HepG2 (cell line): ENCODE data around the gene SIK3. TPM values are rescaled to one million over a fixed set of nuclear protein-coding genes. Genes with fewer than 3 reads are reported as not detected.

ENCODE experiments used
- CEBPG ChIP-seq: IDR thresholded peaks from 2 replicates; pipeline ENCODE4 v1.6.1; 2016
- ERF ChIP-seq: IDR thresholded peaks from 2 replicates; pipeline ENCODE4 v1.6.1; 2018; ENCODE audit warnings: missing biosample characterization, missing genetic modification reagents
- FOXA1 ChIP-seq, 2 experiments: fragments of 450-650 bp in 1 of 2; sonication (generic) in 1 of 2; formaldehyde crosslinking in 1 of 2; IDR thresholded peaks; 2 replicates each; pipeline versions ENCODE4 v1.4.0 to v1.6.1; 2016 to 2020; ENCODE audit warnings: missing genetic modification reagents in 1 of 2
- GPN1 ChIP-seq: sonication (generic); formaldehyde crosslinking; IDR thresholded peaks from 2 replicates; pipeline ENCODE4 v1.5.1; 2020; ENCODE audit warnings: missing genetic modification reagents, borderline replicate concordance
- HDAC1 ChIP-seq: sonication (generic); formaldehyde crosslinking; IDR thresholded peaks from 2 replicates; pipeline ENCODE4 v1.5.1; 2020; ENCODE audit warnings: mild to moderate bottlenecking, missing genetic modification reagents
- HOMEZ ChIP-seq: IDR thresholded peaks from 2 replicates; pipeline ENCODE4 v1.6.1; 2016; ENCODE audit warnings: low read depth
- HOXA3 ChIP-seq: sonication (generic); formaldehyde crosslinking; IDR thresholded peaks from 2 replicates; pipeline ENCODE4 v1.5.0; 2020; ENCODE audit warnings: missing genetic modification reagents
- ISX ChIP-seq: sonication (generic); formaldehyde crosslinking; conservative IDR thresholded peaks from 2 replicates; pipeline ENCODE4 v1.5.0; 2020; ENCODE audit warnings: missing genetic modification reagents
- JDP2 ChIP-seq: sonication (generic); formaldehyde crosslinking; IDR thresholded peaks from 2 replicates; pipeline ENCODE4 v1.8.1; 2022; ENCODE audit warnings: missing genetic modification reagents, borderline replicate concordance
- KLF12 ChIP-seq: sonication (generic); formaldehyde crosslinking; IDR thresholded peaks from 2 replicates; pipeline ENCODE4 v1.4.0; 2020; ENCODE audit warnings: missing genetic modification reagents, borderline replicate concordance
- POGK ChIP-seq: sonication (generic); formaldehyde crosslinking; conservative IDR thresholded peaks from 2 replicates; pipeline ENCODE4 v1.8.0; 2022; ENCODE audit warnings: mild to moderate bottlenecking, moderate library complexity, missing genetic modification reagents
- PTBP1 ChIP-seq: fragments of 200-400 bp; formaldehyde crosslinking; IDR thresholded peaks from 2 replicates; pipeline ENCODE4 v1.6.1; 2018; ENCODE audit warnings: low read length, low read depth; ENCODE audit not compliant: poor library complexity, severe bottlenecking
- SP140L ChIP-seq: sonication (generic); formaldehyde crosslinking; IDR thresholded peaks from 2 replicates; pipeline ENCODE4 v1.4.0; 2020; ENCODE audit warnings: missing genetic modification reagents, borderline replicate concordance
- TRIM24 ChIP-seq: sonication (generic); formaldehyde crosslinking; IDR thresholded peaks from 2 replicates; pipeline ENCODE4 v1.8.0; 2022; ENCODE audit warnings: mild to moderate bottlenecking, missing genetic modification reagents
- ZBTB43 ChIP-seq: sonication (generic); formaldehyde crosslinking; conservative IDR thresholded peaks from 2 replicates; pipeline ENCODE4 v1.4.0; 2020; ENCODE audit warnings: missing genetic modification reagents
- ZNF180 ChIP-seq: sonication (generic); formaldehyde crosslinking; IDR thresholded peaks from 2 replicates; pipeline ENCODE4 v1.4.0; 2020; ENCODE audit warnings: low read depth, missing genetic modification reagents, borderline replicate concordance
- ZNF235 ChIP-seq: sonication (generic); formaldehyde crosslinking; IDR thresholded peaks from 2 replicates; pipeline ENCODE4 v1.8.1; 2023; ENCODE audit warnings: mild to moderate bottlenecking, missing genetic modification reagents, borderline replicate concordance
- ZNF264 ChIP-seq: sonication (generic); formaldehyde crosslinking; IDR thresholded peaks from 2 replicates; pipeline ENCODE4 v1.4.0; 2020; ENCODE audit warnings: missing genetic modification reagents
- ZNF343 ChIP-seq: sonication (generic); formaldehyde crosslinking; IDR thresholded peaks from 2 replicates; pipeline ENCODE4 v1.4.0; 2020; ENCODE audit warnings: mild to moderate bottlenecking, missing genetic modification reagents
- ZNF484 ChIP-seq: sonication (generic); formaldehyde crosslinking; IDR thresholded peaks from 2 replicates; pipeline ENCODE4 v1.5.1; 2020; ENCODE audit warnings: mild to moderate bottlenecking, low read depth, missing genetic modification reagents, borderline replicate concordance
- ZNF75D ChIP-seq: sonication (generic); formaldehyde crosslinking; IDR thresholded peaks from 2 replicates; pipeline ENCODE4 v1.8.1; 2023; ENCODE audit warnings: missing genetic modification reagents, mild to moderate bottlenecking, borderline replicate concordance
- ZNF775 ChIP-seq: sonication (generic); formaldehyde crosslinking; IDR thresholded peaks from 2 replicates; pipeline ENCODE4 v1.4.0; 2020; ENCODE audit warnings: missing genetic modification reagents, mild to moderate bottlenecking, moderate library complexity, borderline replicate concordance
- ZNF777 ChIP-seq: sonication (generic); formaldehyde crosslinking; IDR thresholded peaks from 2 replicates; pipeline ENCODE4 v1.4.0; 2020; ENCODE audit warnings: missing genetic modification reagents
- ZNF788 ChIP-seq: sonication (generic); formaldehyde crosslinking; IDR thresholded peaks from 2 replicates; pipeline ENCODE4 v1.5.0; 2020; ENCODE audit warnings: mild to moderate bottlenecking, missing genetic modification reagents, borderline replicate concordance
- polyA plus RNA-seq, 8 experiments: library from polyadenylated mRNA; depleted of rRNA in 3 of 8; stranded (reverse) in 7 of 8; unstranded in 1 of 8; fragments of >200 nt; fragmentation: Illumina TruSeq in 4 of 8; extraction: Trizol in 4 of 8; gene quantifications; 2 replicates each; pipeline versions ENCODE4 v1.2.1 to v1.2.3, GENCODE V29; 2011 to 2016; ENCODE audit warnings: low read depth in 4 of 8, missing spikeins in 1 of 8, mixed read lengths in 1 of 8; ENCODE audit not compliant: insufficient read depth in 1 of 8
- total RNA-seq, 5 experiments: library from RNA; depleted of rRNA; stranded (reverse); fragments of >200 nt; fragmentation: Illumina TruSeq; extraction: Trizol; gene quantifications; 2 replicates each; pipeline ENCODE4 v1.2.3, GENCODE V29; 2016; ENCODE audit warnings: low read depth in 1 of 5
- TF ChIP-seq, protein P1 (sequence below): IDR thresholded peaks from 2 replicates; pipeline ENCODE4 v1.6.1; 2016; ENCODE audit warnings: low read depth, borderline replicate concordance

Gene SIK3
- total and polyA plus RNA-seq, 2 of the 13 experiments (the other 11 are each of a cell fraction or from before 2014, with no cell fraction given), result 5.7 to 9.8 TPM

DNA sequence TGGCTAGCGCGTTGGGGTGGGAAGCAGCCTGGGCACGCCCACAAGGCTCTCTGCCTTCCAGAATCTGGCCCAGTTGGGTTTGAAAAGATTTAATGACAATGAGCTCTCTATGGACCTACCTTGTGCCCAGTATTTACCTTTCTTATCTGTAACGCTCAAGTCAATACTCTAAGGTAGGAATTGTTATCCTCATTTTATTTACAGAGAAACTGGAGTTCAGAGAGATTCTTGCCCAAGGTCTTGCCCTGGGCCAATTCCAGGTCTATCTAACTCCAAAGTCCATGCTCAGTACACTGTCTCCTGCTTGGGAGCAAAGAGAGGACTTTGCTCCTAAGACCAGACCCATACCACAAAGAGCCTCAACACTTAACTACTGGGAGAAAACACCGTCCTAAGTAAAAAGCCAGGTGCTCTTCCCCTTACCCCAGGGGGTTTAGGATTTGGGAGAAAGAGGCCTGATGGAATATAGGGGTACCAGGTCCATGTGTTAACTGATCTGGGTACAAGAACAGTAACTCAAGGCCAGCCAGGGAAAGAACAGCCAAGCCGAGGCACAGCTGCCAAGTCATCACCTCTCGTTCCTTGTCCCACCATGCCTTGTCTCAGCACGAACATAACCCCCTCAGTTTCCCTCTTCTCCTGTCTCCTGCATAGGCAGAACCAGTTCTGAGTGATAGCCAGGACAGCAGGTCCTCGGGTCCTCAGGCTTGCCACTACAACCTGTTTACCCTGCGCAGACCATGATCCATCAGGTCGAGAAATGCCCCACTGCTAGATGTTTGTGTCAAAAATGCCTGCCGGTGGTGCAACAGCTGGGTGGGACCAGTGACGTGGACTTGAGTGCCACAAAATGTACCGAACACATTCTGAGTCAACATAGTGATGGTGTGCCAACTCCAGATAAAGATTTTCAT, 289.7 kb downstream of the SIK3 start (continued):
- TF ChIP-seq ZNF235 (CRISPR knock-in tag), result no peak
- no peak for TF ChIP-seq ZNF484
- TF ChIP-seq PTBP1, result no peak
- peak; percentile 47; the same call in 1 of the 2 replicates for TF ChIP-seq POGK
- peak; percentile 62 for TF ChIP-seq HOXA3 (CRISPR knock-in tag)
- peak; percentile 56; the same call in 1 of the 2 replicates for TF ChIP-seq ZNF788
- TF ChIP-seq GPN1 (CRISPR knock-in tag), result no peak
- 0 out of 2 replicates have a peak, but pooled peaks have one; percentile 56 for TF ChIP-seq KLF12 (CRISPR knock-in tag)
- TF ChIP-seq ISX (CRISPR knock-in tag), result no peak
- TF ChIP-seq ZNF343 (CRISPR knock-in tag), result peak; percentile 82; the same call in 1 of the 2 replicates
- no peak for TF ChIP-seq ZNF180 (CRISPR knock-in tag)
- no peak; the same call in 1 of the 2 replicates for TF ChIP-seq ERF
- TF ChIP-seq SP140L (CRISPR knock-in tag), result no peak
- peak; percentile 94 for TF ChIP-seq CEBPG (CRISPR knock-in tag)
- TF ChIP-seq HOMEZ, result peak; percentile 40
- TF ChIP-seq ZNF264 (CRISPR knock-in tag), result peak; percentile 62
- peak; percentile 97 for TF ChIP-seq FOXA1 (IDR thresholded peaks at IDR 0.05)
- TF ChIP-seq FOXA1 (CRISPR knock-in tag; IDR thresholded peaks at IDR 0.05), result peak; percentile 99
- TF ChIP-seq, protein P1, sequence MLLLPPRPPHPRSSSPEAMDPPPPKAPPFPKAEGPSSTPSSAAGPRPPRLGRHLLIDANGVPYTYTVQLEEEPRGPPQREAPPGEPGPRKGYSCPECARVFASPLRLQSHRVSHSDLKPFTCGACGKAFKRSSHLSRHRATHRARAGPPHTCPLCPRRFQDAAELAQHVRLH (CRISPR knock-in tag), result no peak; the same call in 1 of the 2 replicates
- TF ChIP-seq HDAC1 (CRISPR knock-in tag), result peak; percentile 74
- no peak for TF ChIP-seq ZNF75D (CRISPR knock-in tag)
- no peak for TF ChIP-seq TRIM24 (CRISPR knock-in tag)
- no peak for TF ChIP-seq ZNF777 (CRISPR knock-in tag)
- TF ChIP-seq ZBTB43, result peak; percentile 95
- no peak for TF ChIP-seq ZNF775 (CRISPR knock-in tag)
- TF ChIP-seq JDP2, result no peak; the same call in 1 of the 2 replicates
